Measurements from ENCODE around the gene JMJD1C.

DNA sequence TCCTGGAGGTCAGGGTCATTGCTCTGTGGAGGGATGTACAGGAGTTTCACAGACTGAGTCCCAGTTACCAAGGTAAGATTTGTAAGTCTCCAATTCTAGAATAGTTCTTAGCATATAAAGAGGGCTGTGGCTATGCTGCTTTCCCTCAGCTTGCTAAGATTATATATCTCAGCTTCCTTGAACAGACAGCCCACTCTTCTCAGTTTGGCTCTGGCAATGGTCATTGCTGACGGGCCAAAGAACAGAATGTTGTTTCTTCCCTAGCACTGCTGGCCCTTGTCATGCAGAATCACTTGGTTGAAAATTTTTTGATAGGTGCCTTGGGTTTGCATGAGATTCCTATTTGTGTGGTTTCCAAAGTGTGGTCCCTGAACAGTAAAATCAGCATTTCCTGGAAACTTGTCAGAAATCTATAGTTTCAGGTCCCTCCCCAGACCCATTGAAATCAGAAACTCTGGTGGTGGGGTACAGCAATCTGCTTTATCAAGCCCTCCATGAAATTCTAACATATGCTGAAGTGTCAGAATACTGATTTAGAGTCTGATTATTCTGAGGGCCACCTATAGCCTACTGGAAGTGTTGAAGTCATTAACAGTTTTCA lies 294.4 kb downstream of the JMJD1C start:
- TF ChIP-seq, protein P1, sequence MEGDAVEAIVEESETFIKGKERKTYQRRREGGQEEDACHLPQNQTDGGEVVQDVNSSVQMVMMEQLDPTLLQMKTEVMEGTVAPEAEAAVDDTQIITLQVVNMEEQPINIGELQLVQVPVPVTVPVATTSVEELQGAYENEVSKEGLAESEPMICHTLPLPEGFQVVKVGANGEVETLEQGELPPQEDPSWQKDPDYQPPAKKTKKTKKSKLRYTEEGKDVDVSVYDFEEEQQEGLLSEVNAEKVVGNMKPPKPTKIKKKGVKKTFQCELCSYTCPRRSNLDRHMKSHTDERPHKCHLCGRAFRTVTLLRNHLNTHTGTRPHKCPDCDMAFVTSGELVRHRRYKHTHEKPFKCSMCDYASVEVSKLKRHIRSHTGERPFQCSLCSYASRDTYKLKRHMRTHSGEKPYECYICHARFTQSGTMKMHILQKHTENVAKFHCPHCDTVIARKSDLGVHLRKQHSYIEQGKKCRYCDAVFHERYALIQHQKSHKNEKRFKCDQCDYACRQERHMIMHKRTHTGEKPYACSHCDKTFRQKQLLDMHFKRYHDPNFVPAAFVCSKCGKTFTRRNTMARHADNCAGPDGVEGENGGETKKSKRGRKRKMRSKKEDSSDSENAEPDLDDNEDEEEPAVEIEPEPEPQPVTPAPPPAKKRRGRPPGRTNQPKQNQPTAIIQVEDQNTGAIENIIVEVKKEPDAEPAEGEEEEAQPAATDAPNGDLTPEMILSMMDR (IDR thresholded peaks at IDR 0.05): no peak
- TF ChIP-seq POLR2A (IDR thresholded peaks at IDR 0.05): no peak

All from adrenal gland (tissue), 5 donors.